ENCODE measurements around the gene CAPZB.

The CAPZB gene

GRCh38 chr1:19426294-19427086 lies 58.8 kb downstream of the CAPZB start:
- Mint-ChIP-seq H3K4me3 (no peak overlapping the region), H3K27ac (peak overlapping the region; percentile 63), H3K4me1 (ENCODE audit: low read depth) (peaks cover 87% of the 10 kb centered on the region), H3K36me3 (ENCODE audit: low read depth) (peaks cover 48% of the 10 kb centered on the region), H3K9me3 (no peaks in the 10 kb centered on the region), H3K27me3 (no peaks in the 10 kb centered on the region)
- no peak for DNase-seq

DNA sequence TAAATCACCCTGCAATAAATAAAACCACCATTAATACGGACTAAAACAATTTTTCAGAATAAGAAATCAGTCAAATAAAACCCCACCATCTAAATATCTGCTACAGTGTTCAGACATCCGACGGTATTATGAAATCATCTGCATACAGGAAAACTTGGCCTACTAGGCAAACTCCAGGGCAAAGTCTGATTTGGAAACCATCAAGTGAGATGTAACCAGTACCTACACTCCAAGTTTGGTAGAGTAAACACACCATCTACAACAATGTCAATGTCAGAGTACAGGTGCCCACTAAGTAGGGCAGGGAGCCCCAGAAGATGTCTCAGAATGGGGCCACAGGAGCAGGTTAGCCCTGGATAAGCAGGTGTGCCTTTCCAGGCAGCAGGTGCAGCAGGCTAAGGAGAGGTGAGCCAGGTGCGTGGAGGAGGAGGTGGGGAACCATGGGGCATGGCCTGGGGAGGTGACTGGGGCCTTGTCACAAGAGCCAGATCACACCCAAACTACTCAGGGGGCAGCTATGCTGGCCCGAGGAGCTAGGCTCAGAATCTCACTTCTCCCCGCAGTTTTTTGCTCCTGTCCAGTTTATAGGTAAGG lies 59.6 kb downstream of the CAPZB start:
- Mint-ChIP-seq H3K27me3 (no peaks in the 10 kb centered on the region), H3K4me1 (ENCODE audit: low read depth) (peaks cover 91% of the 10 kb centered on the region), H3K36me3 (ENCODE audit: low read depth) (peaks cover 51% of the 10 kb centered on the region), H3K9me3 (no peaks in the 10 kb centered on the region), H3K4me3 (no peak overlapping the region), H3K27ac (peak overlapping the region; percentile 63)
- DNase-seq: no peak

DNA sequence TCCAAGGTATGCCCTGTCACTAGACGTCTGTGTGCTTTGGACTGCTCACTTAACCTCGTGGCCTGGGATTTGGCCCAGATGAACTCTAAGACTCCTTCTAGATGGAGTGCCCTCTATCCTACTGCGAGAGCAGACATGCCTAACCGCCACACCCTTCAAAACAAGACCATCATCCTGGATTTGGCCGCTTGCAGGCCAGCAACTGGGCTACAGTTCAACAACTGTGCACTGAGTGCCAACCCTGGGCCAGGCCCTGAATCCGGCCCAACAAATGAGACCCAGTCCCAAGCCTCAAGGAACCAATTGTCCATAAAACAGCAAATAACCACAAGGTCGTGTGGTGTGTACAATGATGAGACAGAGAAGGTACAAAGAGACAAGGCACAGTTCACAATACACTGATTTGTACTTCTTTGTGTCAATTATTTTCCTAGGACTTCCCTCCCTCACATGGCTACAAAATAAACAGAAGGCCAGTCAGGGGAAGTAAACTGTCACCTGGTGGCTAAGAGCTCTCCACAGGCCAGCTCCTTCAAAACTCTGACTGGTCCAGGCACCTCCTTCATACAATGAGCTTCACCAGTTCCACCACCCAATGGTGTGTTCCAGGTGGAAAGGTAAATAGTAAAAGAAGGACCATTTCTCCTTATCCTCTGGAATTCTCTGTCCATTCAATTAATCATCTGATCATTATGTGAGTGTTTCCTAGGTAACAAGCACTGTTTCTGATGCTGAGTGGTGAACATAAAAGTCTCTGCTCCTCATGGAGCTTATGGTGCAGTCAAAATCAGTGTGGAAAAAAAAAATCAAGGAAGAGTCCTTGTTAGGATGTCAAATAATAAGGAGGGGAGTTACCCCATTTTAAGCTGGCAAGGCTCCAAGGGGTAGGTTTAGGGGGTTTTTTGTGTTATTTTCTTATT lies 60.4 kb downstream of the CAPZB start:
- H3K27me3 Mint-ChIP-seq: no peaks in the 10 kb centered on the region

DNA sequence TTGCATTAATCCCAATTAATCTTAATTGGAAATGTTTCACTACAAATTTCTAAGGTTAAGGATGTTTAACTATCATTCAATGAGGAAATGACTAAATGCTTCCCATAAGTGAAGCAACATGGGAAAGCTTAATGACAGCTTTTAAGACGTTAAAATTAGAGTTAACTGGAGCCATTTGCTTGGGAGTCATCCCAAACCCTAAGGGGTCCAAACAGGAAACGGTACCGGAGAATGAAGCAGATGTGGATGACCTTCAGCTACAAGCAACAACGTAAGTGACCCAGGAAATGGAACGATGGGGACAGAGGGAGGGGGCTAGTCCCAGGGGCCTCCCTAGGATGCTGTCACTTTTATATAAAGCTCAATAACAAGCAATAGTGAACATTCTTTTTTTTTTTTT lies 62.2 kb downstream of the CAPZB start:
- Mint-ChIP-seq H3K36me3 (ENCODE audit: low read depth) (peaks cover 57% of the 10 kb centered on the region), H3K4me1 (ENCODE audit: low read depth) (peaks cover 82% of the 10 kb centered on the region), H3K27ac (peak overlapping the region; percentile 85), H3K4me3 (no peak overlapping the region), H3K27me3 (no peaks in the 10 kb centered on the region), H3K9me3 (no peaks in the 10 kb centered on the region)
- no peak for DNase-seq

More for the DNA sequence above, 60.4 kb downstream of the CAPZB start:
- Mint-ChIP-seq H3K27ac (peak overlapping the region; percentile 67), H3K9me3 (no peaks in the 10 kb centered on the region), H3K4me1 (ENCODE audit: low read depth) (peaks cover 85% of the 10 kb centered on the region), H3K36me3 (ENCODE audit: low read depth) (peaks cover 49% of the 10 kb centered on the region), H3K4me3 (no peak overlapping the region)
- no peak for DNase-seq

GRCh38 chr1:19421365-19421764 lies 64.0 kb downstream of the CAPZB start:
- Mint-ChIP-seq H3K4me1 (ENCODE audit: low read depth) (peaks cover 79% of the 10 kb centered on the region), H3K27ac (peak overlapping the region; percentile 86), H3K4me3 (no peak overlapping the region), H3K9me3 (no peaks in the 10 kb centered on the region), H3K27me3 (no peaks in the 10 kb centered on the region), H3K36me3 (ENCODE audit: low read depth) (peaks cover 58% of the 10 kb centered on the region)
- DNase-seq: no peak

DNA sequence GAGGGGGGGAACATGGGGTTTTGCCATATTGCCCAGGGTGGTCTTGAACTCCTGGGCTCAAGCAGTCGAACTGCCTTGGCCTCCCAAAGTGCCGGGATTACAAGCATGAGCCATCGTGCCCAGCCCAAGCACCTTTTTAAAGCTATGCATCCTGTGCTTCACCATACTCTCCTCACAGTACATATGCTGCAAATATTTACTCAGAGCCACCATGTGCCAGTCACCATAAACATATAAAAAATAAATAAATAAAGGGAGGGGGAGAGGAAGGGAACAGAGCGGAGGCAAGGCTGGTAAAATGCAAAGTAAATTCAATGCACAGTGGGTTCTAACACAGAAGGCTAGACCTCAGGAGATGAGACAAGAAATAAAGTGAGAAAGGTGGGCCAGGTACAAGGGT lies 64.7 kb downstream of the CAPZB start:
- Mint-ChIP-seq H3K9me3 (no peaks in the 10 kb centered on the region), H3K4me1 (ENCODE audit: low read depth) (peaks cover 76% of the 10 kb centered on the region), H3K27me3 (no peaks in the 10 kb centered on the region), H3K27ac (peak overlapping the region; percentile 86), H3K36me3 (ENCODE audit: low read depth) (peaks cover 59% of the 10 kb centered on the region), H3K4me3 (no peak overlapping the region)
- no peak for DNase-seq

DNA sequence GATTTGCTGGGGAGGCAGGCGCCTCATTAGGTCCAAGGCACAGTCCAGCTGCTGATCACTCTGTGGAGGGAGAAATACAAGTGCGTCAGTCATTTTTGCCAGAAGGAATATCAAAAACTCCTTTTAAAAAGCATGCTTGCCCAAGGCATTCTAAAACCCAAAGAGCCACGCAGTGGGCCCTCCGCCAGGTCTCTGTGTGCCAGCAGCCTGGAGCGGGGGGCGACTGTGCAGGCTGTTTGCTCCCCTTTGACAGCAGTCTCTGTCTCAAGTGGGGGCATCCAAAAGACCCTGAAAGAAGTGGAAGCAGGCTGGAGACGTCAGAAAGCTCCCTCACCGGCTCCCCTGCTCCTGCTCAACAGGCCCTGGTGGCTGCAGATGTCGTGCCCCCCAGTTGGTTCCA lies 65.6 kb downstream of the CAPZB start:
- no peak for DNase-seq
- H3K9me3 Mint-ChIP-seq: no peaks in the 10 kb centered on the region
- peak overlapping the region; percentile 56 for H3K27ac Mint-ChIP-seq
- H3K4me1 Mint-ChIP-seq (ENCODE audit: low read depth): peaks cover 75% of the 10 kb centered on the region
- H3K4me3 Mint-ChIP-seq: no peak overlapping the region
- no peaks in the 10 kb centered on the region for H3K27me3 Mint-ChIP-seq
- H3K36me3 Mint-ChIP-seq (ENCODE audit: low read depth): peaks cover 61% of the 10 kb centered on the region

- no peaks in the 10 kb centered on the region for H3K27me3 Mint-ChIP-seq
- no peaks in the 10 kb centered on the region for H3K9me3 Mint-ChIP-seq
- H3K27ac Mint-ChIP-seq: peak overlapping the region; percentile 82
- peaks cover 76% of the 10 kb centered on the region for H3K4me1 Mint-ChIP-seq (ENCODE audit: low read depth)
- peaks cover 69% of the 10 kb centered on the region for H3K36me3 Mint-ChIP-seq (ENCODE audit: low read depth)
- no peak for DNase-seq
- H3K4me3 Mint-ChIP-seq: no peak overlapping the region
Measured at GRCh38 chr1:19418503-19418971, 66.8 kb downstream of the CAPZB start.

DNA sequence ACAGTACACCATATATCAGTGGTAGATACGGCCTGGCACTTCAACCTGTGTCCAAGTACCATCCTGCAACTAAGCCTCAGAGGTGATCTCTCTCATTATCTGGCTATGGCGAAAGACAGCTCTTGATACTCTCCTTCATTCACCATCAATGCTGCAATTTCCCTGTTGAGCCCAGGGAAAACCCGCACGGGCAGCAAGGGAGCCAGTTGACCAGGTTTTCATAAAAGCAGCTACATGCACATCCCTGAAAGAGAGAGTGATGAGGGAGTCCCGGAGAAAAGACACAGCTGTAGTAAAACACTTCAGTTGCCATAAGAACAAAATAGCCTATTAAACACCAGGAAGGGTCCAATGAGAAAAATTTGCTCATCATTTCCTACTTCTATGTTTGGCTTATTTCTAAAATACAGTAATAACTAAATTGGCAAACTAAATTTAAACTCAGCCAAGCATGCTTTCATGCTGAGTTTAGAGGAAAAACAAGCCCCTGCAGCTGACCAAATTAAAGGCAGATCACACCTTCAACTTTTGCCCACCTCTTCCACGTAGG lies 68.3 kb downstream of the CAPZB start:
- Mint-ChIP-seq H3K4me3 (no peak overlapping the region), H3K9me3 (no peaks in the 10 kb centered on the region), H3K27ac (peak overlapping the region; percentile 80), H3K4me1 (ENCODE audit: low read depth) (peaks cover 72% of the 10 kb centered on the region), H3K27me3 (no peaks in the 10 kb centered on the region), H3K36me3 (ENCODE audit: low read depth) (peaks cover 80% of the 10 kb centered on the region)
- DNase-seq: no peak

GRCh38 chr1:19416145-19416544 lies 69.2 kb downstream of the CAPZB start:
- Mint-ChIP-seq H3K4me1 (ENCODE audit: low read depth) (peaks cover 72% of the 10 kb centered on the region), H3K4me3 (no peak overlapping the region), H3K36me3 (ENCODE audit: low read depth) (peaks cover 84% of the 10 kb centered on the region)

GRCh38 chr1:19414515-19415121 lies 70.7 kb downstream of the CAPZB start:
- H3K4me3 Mint-ChIP-seq: no peak overlapping the region
- H3K9me3 Mint-ChIP-seq: no peaks in the 10 kb centered on the region
- H3K27me3 Mint-ChIP-seq: no peaks in the 10 kb centered on the region
- H3K4me1 Mint-ChIP-seq (ENCODE audit: low read depth): peaks cover 80% of the 10 kb centered on the region
- peaks cover 89% of the 10 kb centered on the region for H3K36me3 Mint-ChIP-seq (ENCODE audit: low read depth)
- peak overlapping the region; percentile 73 for H3K27ac Mint-ChIP-seq
- no peak for DNase-seq

More at GRCh38 chr1:19416145-19416544, 69.2 kb downstream of the CAPZB start:
- no peaks in the 10 kb centered on the region for H3K27me3 Mint-ChIP-seq
- H3K27ac Mint-ChIP-seq: peak overlapping the region; percentile 51
- no peaks in the 10 kb centered on the region for H3K9me3 Mint-ChIP-seq
- no peak for DNase-seq

DNA sequence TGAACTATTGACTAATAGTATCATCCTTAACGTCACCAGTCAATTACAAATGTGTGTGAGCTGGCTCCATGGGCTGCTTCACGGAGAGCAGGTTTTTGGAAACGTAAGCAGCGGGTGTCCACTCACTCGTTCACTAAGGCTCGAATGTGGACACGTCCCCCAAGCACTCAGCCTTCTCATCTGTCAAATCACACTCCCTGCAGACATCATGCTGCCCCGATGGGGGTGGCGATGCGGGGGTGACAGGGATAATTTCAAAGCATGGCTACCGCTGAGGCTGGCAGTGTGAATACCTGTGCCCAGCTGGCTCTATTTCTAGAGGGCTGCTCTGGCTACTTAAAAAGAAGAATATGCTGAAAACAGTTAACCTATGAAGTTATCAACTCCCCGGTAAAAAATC lies 71.3 kb downstream of the CAPZB start:
- Mint-ChIP-seq H3K4me1 (ENCODE audit: low read depth) (peaks cover 81% of the 10 kb centered on the region), H3K27ac (peak overlapping the region; percentile 73), H3K9me3 (no peaks in the 10 kb centered on the region), H3K27me3 (no peaks in the 10 kb centered on the region), H3K36me3 (ENCODE audit: low read depth) (peaks cover 89% of the 10 kb centered on the region), H3K4me3 (no peak overlapping the region)
- no peak for DNase-seq

- H3K27ac Mint-ChIP-seq: peak overlapping the region; percentile 6
- no peak overlapping the region for H3K4me3 Mint-ChIP-seq
- peaks cover 84% of the 10 kb centered on the region for H3K4me1 Mint-ChIP-seq (ENCODE audit: low read depth)
- no peak for DNase-seq
- H3K9me3 Mint-ChIP-seq: no peaks in the 10 kb centered on the region
- H3K27me3 Mint-ChIP-seq: no peaks in the 10 kb centered on the region
- peaks cover 84% of the 10 kb centered on the region for H3K36me3 Mint-ChIP-seq (ENCODE audit: low read depth)
Measured at GRCh38 chr1:19412654-19413053, 72.7 kb downstream of the CAPZB start.

DNA sequence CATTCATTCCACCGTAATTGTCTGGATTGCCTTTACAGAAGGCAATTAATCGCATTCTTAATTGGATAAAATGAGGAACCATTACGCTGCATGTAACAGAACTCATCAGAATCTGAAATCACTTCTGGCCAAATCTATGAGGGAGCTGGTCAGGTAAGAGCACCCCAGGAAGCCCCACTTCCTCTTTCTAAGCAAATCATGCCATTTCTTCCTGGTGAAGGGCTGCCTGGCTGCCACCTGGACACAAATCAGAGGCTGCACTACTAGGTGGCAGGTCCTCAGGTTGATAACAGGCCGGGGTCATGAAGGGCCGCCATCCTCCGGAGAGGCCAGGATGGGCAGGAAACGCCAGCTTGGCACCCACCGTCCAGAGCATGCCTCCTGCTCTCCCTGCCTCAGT lies 73.7 kb downstream of the CAPZB start:
- DNase-seq: no peak
- Mint-ChIP-seq H3K9me3 (no peaks in the 10 kb centered on the region), H3K36me3 (ENCODE audit: low read depth) (peaks cover 81% of the 10 kb centered on the region), H3K4me1 (ENCODE audit: low read depth) (peaks cover 85% of the 10 kb centered on the region), H3K27me3 (no peaks in the 10 kb centered on the region), H3K4me3 (no peak overlapping the region), H3K27ac (peak overlapping the region; percentile 23)

Data from activated T-cell treated with anti-CD3 and anti-CD28 coated beads, Interleukin-2, amount 50 U/mL, for 24 hours (primary cell).